Vagina (tissue), 2 donors: ENCODE results near the gene FAM228B. TPM values are rescaled to one million over a fixed set of nuclear protein-coding genes. Genes with fewer than 3 reads are reported as not detected.

ENCODE experiments used
- DNase-seq, 2 donors: peaks; one replicate each; pipeline ENCODE4 v3.0.0-alpha.2; 2017; ENCODE audit errors: extremely low spot score in 2 of 2
- H3K27ac ChIP-seq: fragments of 200-600 bp; sonication (generic); one replicate; pipeline ENCODE4 v1.5.1; 2019
- H3K27me3 ChIP-seq: fragments of 200-600 bp; sonication (generic); one replicate; pipeline ENCODE4 v1.5.1; 2019
- H3K36me3 ChIP-seq, 2 donors: fragments of 200-600 bp; sonication (generic); one replicate each; pipeline ENCODE4 v1.5.1; 2017 to 2019
- H3K4me1 ChIP-seq: fragments of 200-600 bp; sonication (generic); one replicate; pipeline ENCODE4 v1.5.1; 2019
- H3K4me3 ChIP-seq, 2 donors: fragments of 200-600 bp; sonication (generic); 1 replicate in 1 of 2; 2 replicates in 1 of 2; pipeline ENCODE4 v1.5.1; 2016 to 2019
- H3K9me3 ChIP-seq: fragments of 200-600 bp; sonication (generic); one replicate; pipeline ENCODE4 v1.5.1; 2019
- CTCF ChIP-seq, 3 experiments: fragments of 450-650 bp in 2 of 3; fragments of 200-600 bp in 1 of 3; sonication (generic) in 1 of 3; IDR thresholded peaks; one replicate each; pipeline ENCODE4 v1.5.1; 2017 to 2019; ENCODE audit warnings: antibody characterized with exemption in 3 of 3, mild to moderate bottlenecking in 2 of 3, moderate library complexity in 2 of 3
- POLR2A ChIP-seq, 2 donors: fragments of 450-650 bp; IDR thresholded peaks; one replicate each; pipeline ENCODE4 v1.6.1; 2017; ENCODE audit warnings: antibody characterized with exemption in 2 of 2, mild to moderate bottlenecking in 2 of 2, moderate library complexity in 2 of 2
- POLR2AphosphoS5 ChIP-seq, 2 donors: sonication (generic); formaldehyde crosslinking; IDR thresholded peaks; one replicate each; pipeline ENCODE4 v1.9.0; 2017; ENCODE audit warnings: antibody characterized with exemption in 2 of 2, mild to moderate bottlenecking in 2 of 2, low read depth in 1 of 2; ENCODE audit not compliant: insufficient read depth in 1 of 2
- intact Hi-C: fragments of 100-400 bp; cut with DNase I; formaldehyde crosslinking; loops from one replicate; pipeline ENCODE4 v1.15.1; 2023
- total RNA-seq: library from RNA; depleted of rRNA; stranded (reverse); fragments of >200 nt; gene quantifications from one replicate; pipeline ENCODE4 v1.2.3, GENCODE V29; 2016

FAM228B gene
- total RNA-seq, result 16.5 TPM

GRCh38 chr2:24123195-24123921, at the start of gene FAM228B, which contains the start of gene PFN4:
Gene FAM228B (plus strand): TSS chr2:24123469. CDS start chr2:24124362, 893 bp downstream.
Gene PFN4 (minus strand): TSS chr2:24123334. CDS start chr2:24122535, 799 bp downstream.
- Histone ChIP-seq H3K27me3 (no peaks in the 10 kb centered on the region), H3K4me3 (peak within 1 kb of the TSS; percentile 74 to 81), H3K4me1 (peaks cover 23% of the 10 kb centered on the region), H3K9me3 (no peaks in the 10 kb centered on the region), H3K36me3 (no peaks in the 10 kb centered on the region), H3K27ac (peak within 1 kb of the TSS; percentile 91)
- intact Hi-C loops, result no loop called here
- TF ChIP-seq POLR2A (IDR thresholded peaks at IDR 0.05), result peak in 1 of 2 donors; percentile 43
- TF ChIP-seq POLR2AphosphoS5 (IDR thresholded peaks at IDR 0.05; ENCODE audit: insufficient read depth in 1 of 2, low read depth in 1 of 2), result peak in 1 of 2 donors; percentile 60
- no peak for TF ChIP-seq CTCF (IDR thresholded peaks at IDR 0.05)
- no peak for DNase-seq

GRCh38 chr2:24073816-24074215, 49.5 kb upstream of the FAM228B start:
- intact Hi-C loops, result no loop called here
- Histone ChIP-seq H3K4me3 (no peak overlapping the region), H3K27ac (no peak overlapping the region), H3K9me3 (no peaks in the 10 kb centered on the region), H3K27me3 (no peaks in the 10 kb centered on the region), H3K36me3 (peaks cover 0 to 30% of the 10 kb centered on the region in 2 donors), H3K4me1 (peaks cover 25% of the 10 kb centered on the region)
- no peak for DNase-seq
- TF ChIP-seq CTCF (IDR thresholded peaks at IDR 0.05) (no peak), POLR2A (IDR thresholded peaks at IDR 0.05) (no peak), POLR2AphosphoS5 (IDR thresholded peaks at IDR 0.05; ENCODE audit: insufficient read depth in 1 of 2, low read depth in 1 of 2) (no peak)

- no peaks in the 10 kb centered on the region for H3K9me3 ChIP-seq
- intact Hi-C loops, result no loop called here
- peaks cover 0 to 25% of the 10 kb centered on the region in 2 donors for H3K36me3 ChIP-seq
- TF ChIP-seq POLR2AphosphoS5 (IDR thresholded peaks at IDR 0.05; ENCODE audit: insufficient read depth in 1 of 2, low read depth in 1 of 2), result no peak
- no peak for TF ChIP-seq POLR2A (IDR thresholded peaks at IDR 0.05)
- TF ChIP-seq CTCF (IDR thresholded peaks at IDR 0.05), result no peak
- no peaks in the 10 kb centered on the region for H3K27me3 ChIP-seq
- H3K27ac ChIP-seq, result peak overlapping the region; percentile 94
- peak overlapping the region; percentile 66 to 87 for H3K4me3 ChIP-seq
- peaks cover 25% of the 10 kb centered on the region for H3K4me1 ChIP-seq
- DNase-seq, result no peak
These were observed 48.0 kb upstream of the FAM228B start for GRCh38 chr2:24075259-24075658.

GRCh38 chr2:24075915-24076848, 47.1 kb upstream of the FAM228B start, which contains the start of gene SF3B6:
Gene SF3B6 (minus strand): TSS chr2:24076326. CDS start chr2:24076229, 97 bp downstream.
- Histone ChIP-seq H3K9me3 (no peaks in the 10 kb centered on the region), H3K27ac (peak within 1 kb of the TSS; percentile 94), H3K4me1 (peaks cover 25% of the 10 kb centered on the region), H3K27me3 (no peaks in the 10 kb centered on the region), H3K36me3 (peaks cover 0 to 21% of the 10 kb centered on the region in 2 donors), H3K4me3 (peak within 1 kb of the TSS; percentile 66 to 87)
- intact Hi-C loops, result no loop called here
- TF ChIP-seq POLR2A (IDR thresholded peaks at IDR 0.05) (peak in 1 of 2 donors; percentile 55), POLR2AphosphoS5 (IDR thresholded peaks at IDR 0.05; ENCODE audit: insufficient read depth in 1 of 2, low read depth in 1 of 2) (peak; percentile 95 to 96), CTCF (IDR thresholded peaks at IDR 0.05) (no peak)
- DNase-seq, result peak; percentile 99 to 100
